ENCODE results near the gene LTB4R2. TPM values are rescaled to one million over a fixed set of nuclear protein-coding genes. Genes with fewer than 3 reads are reported as not detected.

Gene LTB4R2
- total RNA-seq, 1 donor from 2014 or later = 3.0 TPM

DNA sequence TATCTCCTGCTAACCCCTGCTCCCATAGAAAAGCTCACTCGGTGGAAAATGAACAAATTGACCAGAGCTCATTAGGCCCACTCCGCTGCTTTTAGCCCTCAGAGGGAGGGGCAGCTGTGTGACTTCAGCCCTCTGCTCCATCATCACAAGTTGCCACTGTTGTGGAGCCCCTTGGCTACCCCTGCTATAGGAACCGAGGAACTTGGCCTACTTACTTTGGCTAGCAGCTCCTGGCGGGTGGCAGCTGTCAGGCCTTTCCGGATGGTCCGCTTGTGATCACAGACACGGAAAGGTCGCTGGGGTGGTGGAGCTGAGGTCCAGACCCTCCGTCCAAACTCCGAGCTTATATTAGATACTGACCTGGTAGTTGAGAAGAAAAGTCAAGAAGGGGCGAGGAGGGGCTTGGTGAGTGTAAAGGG is 2.8 kb upstream of the LTB4R2 start:
- Histone ChIP-seq H3K9me3 (no peaks in the 10 kb centered on the region), H3K4me1 (peaks cover 8 to 14% of the 10 kb centered on the region in 2 donors), H3K27me3 (no peaks in the 10 kb centered on the region), H3K36me3 (peaks cover 47 to 50% of the 10 kb centered on the region in 2 donors), H3K4me3 (no peak overlapping the region), H3K27ac (no peak overlapping the region)
- TF ChIP-seq, protein P1, sequence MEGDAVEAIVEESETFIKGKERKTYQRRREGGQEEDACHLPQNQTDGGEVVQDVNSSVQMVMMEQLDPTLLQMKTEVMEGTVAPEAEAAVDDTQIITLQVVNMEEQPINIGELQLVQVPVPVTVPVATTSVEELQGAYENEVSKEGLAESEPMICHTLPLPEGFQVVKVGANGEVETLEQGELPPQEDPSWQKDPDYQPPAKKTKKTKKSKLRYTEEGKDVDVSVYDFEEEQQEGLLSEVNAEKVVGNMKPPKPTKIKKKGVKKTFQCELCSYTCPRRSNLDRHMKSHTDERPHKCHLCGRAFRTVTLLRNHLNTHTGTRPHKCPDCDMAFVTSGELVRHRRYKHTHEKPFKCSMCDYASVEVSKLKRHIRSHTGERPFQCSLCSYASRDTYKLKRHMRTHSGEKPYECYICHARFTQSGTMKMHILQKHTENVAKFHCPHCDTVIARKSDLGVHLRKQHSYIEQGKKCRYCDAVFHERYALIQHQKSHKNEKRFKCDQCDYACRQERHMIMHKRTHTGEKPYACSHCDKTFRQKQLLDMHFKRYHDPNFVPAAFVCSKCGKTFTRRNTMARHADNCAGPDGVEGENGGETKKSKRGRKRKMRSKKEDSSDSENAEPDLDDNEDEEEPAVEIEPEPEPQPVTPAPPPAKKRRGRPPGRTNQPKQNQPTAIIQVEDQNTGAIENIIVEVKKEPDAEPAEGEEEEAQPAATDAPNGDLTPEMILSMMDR (IDR thresholded peaks at IDR 0.05) = no peak
- intact Hi-C loops (cut with DNase I) = no loop called here
- no peak for DNase-seq (ENCODE audit: low spot score in 2 of 2)

- intact Hi-C loops (cut with DNase I) = loop anchor here (2.0 kb wide), 1 partner anchor 65 kb away; the partner anchor contains the start of gene TINF2
- Histone ChIP-seq H3K27me3 (no peaks in the 10 kb centered on the region), H3K27ac (no peak within 1 kb of the TSS), H3K36me3 (peaks cover 41 to 44% of the 10 kb centered on the region in 2 donors), H3K4me1 (peaks cover 8 to 14% of the 10 kb centered on the region in 2 donors), H3K4me3 (no peak within 1 kb of the TSS), H3K9me3 (no peaks in the 10 kb centered on the region)
- DNase-seq (ENCODE audit: low spot score in 2 of 2) = no peak
- TF ChIP-seq, protein P1 (IDR thresholded peaks at IDR 0.05) = peak; percentile 56 to 88 (median 86)
These were observed 2.2 kb upstream of the LTB4R2 start, which contains the start of gene CIDEB for GRCh38 chr14:24307575-24308341. Gene CIDEB (minus strand): TSS chr14:24307977. CDS start chr14:24307858, 119 bp downstream.

DNA sequence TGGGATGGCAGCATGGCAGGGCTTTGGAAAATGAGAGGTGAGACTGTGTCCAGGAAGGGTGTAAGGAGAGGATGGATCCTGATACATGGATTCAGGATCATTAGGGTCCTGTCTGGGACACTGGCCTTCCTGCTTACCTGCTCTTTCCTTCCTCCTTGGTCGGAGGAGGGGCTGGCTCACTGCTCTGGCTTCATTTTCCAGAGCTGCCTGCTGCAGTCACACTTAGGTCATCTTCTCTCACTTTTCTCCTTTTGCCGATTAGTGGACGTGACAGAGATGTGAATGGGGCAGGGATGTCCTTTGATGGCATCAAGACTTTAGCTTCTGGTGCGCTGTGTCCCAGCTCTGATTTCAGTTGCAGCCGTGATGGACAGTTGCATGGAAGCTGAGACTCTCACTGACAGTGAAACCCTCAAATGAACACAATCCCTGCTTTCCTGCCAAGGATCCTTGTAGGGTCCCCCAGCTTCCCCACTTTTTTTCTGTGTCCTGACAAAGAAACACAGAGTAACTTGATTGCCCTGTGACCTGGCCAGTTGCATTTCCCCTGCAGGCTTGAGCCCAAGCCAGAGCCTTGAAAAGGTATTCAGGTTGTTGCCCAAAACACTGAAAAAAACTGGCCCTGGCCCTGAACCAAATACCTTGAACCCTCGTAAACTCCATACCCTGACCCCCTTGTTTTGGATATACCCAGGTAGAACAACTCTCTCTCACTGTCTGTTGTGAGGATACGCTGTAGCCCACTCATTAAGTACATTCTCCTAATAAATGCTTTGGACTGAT is 1.4 kb upstream of the LTB4R2 start:
- H3K36me3 ChIP-seq = peaks cover 33 to 36% of the 10 kb centered on the region in 2 donors
- no peak overlapping the region for H3K27ac ChIP-seq
- H3K4me3 ChIP-seq = no peak overlapping the region
- intact Hi-C loops (cut with DNase I) = loop anchor here (2.0 kb wide), 1 partner anchor 66 kb away; the partner anchor contains the start of gene TINF2
- no peak for DNase-seq (ENCODE audit: low spot score in 2 of 2)
- H3K27me3 ChIP-seq = no peaks in the 10 kb centered on the region
- H3K4me1 ChIP-seq = peaks cover 8 to 14% of the 10 kb centered on the region in 2 donors
- H3K9me3 ChIP-seq = no peaks in the 10 kb centered on the region
- TF ChIP-seq, protein P1 (IDR thresholded peaks at IDR 0.05) = peak in 2 of 3 experiments; percentile 3 to 5

- Histone ChIP-seq H3K9me3 (no peaks in the 10 kb centered on the region), H3K36me3 (peaks cover 16 to 19% of the 10 kb centered on the region in 2 donors), H3K4me1 (peaks cover 8 to 14% of the 10 kb centered on the region in 2 donors), H3K4me3 (peak overlapping the region; percentile 61 to 68), H3K27me3 (no peaks in the 10 kb centered on the region), H3K27ac (peak overlapping the region; percentile 65 to 68)
- TF ChIP-seq, protein P1 (IDR thresholded peaks at IDR 0.05) = no peak
- no peak for DNase-seq (ENCODE audit: low spot score in 2 of 2)
- intact Hi-C loops (cut with DNase I) = no loop called here
These were observed 315 bp downstream of the LTB4R2 start for GRCh38 chr14:24310265-24310645.

DNA sequence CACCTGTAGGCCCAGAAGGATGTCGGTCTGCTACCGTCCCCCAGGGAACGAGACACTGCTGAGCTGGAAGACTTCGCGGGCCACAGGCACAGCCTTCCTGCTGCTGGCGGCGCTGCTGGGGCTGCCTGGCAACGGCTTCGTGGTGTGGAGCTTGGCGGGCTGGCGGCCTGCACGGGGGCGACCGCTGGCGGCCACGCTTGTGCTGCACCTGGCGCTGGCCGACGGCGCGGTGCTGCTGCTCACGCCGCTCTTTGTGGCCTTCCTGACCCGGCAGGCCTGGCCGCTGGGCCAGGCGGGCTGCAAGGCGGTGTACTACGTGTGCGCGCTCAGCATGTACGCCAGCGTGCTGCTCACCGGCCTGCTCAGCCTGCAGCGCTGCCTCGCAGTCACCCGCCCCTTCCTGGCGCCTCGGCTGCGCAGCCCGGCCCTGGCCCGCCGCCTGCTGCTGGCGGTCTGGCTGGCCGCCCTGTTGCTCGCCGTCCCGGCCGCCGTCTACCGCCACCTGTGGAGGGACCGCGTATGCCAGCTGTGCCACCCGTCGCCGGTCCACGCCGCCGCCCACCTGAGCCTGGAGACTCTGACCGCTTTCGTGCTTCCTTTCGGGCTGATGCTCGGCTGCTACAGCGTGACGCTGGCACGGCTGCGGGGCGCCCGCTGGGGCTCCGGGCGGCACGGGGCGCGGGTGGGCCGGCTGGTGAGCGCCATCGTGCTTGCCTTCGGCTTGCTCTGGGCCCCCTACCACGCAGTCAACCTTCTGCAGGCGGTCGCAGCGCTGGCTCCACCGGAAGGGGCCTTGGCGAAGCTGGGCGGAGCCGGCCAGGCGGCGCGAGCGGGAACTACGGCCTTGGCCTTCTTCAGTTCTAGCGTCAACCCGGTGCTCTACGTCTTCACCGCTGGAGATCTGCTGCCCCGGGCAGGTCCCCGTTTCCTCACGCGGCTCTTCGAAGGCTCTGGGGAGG is 985 bp downstream of the LTB4R2 start, which contains the start of gene LTB4R:
Gene LTB4R (plus strand): TSS at position 857 of the 959 bp plus-strand sequence. CDS start 4,150 bp downstream, outside the sequence.
- H3K36me3 ChIP-seq = peaks cover 10 to 12% of the 10 kb centered on the region in 2 donors
- no peaks in the 10 kb centered on the region for H3K9me3 ChIP-seq
- peak within 1 kb of the TSS; percentile 65 to 68 for H3K27ac ChIP-seq
- H3K4me1 ChIP-seq = peaks cover 8 to 14% of the 10 kb centered on the region in 2 donors
- TF ChIP-seq, protein P1 (IDR thresholded peaks at IDR 0.05) = peak in 2 of 3 experiments; percentile 21 to 52
- intact Hi-C loops (cut with DNase I) = loop anchor here (1.0 kb wide), 1 partner anchor 11 kb away; no protein-coding TSS in a partner anchor
- H3K27me3 ChIP-seq = no peaks in the 10 kb centered on the region
- peak in 1 of 2 donors; percentile 81 for DNase-seq (ENCODE audit: low spot score in 2 of 2)
- peak within 1 kb of the TSS; percentile 61 to 68 for H3K4me3 ChIP-seq
